Astrocyte (in vitro differentiated cells and primary cell): Measurements from ENCODE around the gene VCL. TPM values are rescaled to one million over a fixed set of nuclear protein-coding genes. Genes with fewer than 3 reads are reported as not detected.

Experiments
- DNase-seq: peaks from one replicate; pipeline ENCODE4 v3.0.0-alpha.2; 2010; ENCODE audit warnings: low read depth
- FAIRE-seq: peaks from 2 replicates; lab custom pipeline; 2011; peaks lifted over from hg19 to GRCh38; lab: Jason Lieb, UNC
- H2AFZ ChIP-seq: 2 replicates; pipeline ENCODE4 v1.6.0; 2012; ENCODE audit warnings: low read depth, low read length, inconsistent platforms
- H3K27ac ChIP-seq: 2 replicates; pipeline ENCODE4 v1.5.1; 2011; ENCODE audit warnings: low read depth, low read length, inconsistent platforms
- H3K27me3 ChIP-seq: 2 replicates; pipeline ENCODE4 v1.6.0; 2011; ENCODE audit warnings: low read length, inconsistent platforms; ENCODE audit not compliant: insufficient read depth
- H3K36me3 ChIP-seq: 2 replicates; pipeline ENCODE4 v1.5.1; 2011; ENCODE audit warnings: low read length, inconsistent platforms; ENCODE audit not compliant: insufficient read depth
- H3K4me1 ChIP-seq: 2 replicates; pipeline ENCODE4 v1.5.1; 2011; ENCODE audit warnings: low read length, inconsistent platforms; ENCODE audit not compliant: insufficient read depth
- H3K4me2 ChIP-seq: 2 replicates; pipeline ENCODE4 v1.6.0; 2012; ENCODE audit warnings: low read length, inconsistent platforms
- H3K4me3 ChIP-seq: 2 replicates; pipeline ENCODE4 v1.5.1; 2011; ENCODE audit warnings: low read depth, mild to moderate bottlenecking, low read length, inconsistent platforms; ENCODE audit not compliant: insufficient read depth
- H3K79me2 ChIP-seq: 2 replicates; pipeline ENCODE4 v1.6.0; 2012; ENCODE audit warnings: mild to moderate bottlenecking, low read length, inconsistent platforms; ENCODE audit not compliant: insufficient read depth
- H3K9ac ChIP-seq: 2 replicates; pipeline ENCODE4 v1.6.0; 2012; ENCODE audit warnings: mild to moderate bottlenecking, low read length, inconsistent platforms
- H3K9me3 ChIP-seq: 2 replicates; pipeline ENCODE4 v1.5.1; 2012; ENCODE audit warnings: low read depth, mild to moderate bottlenecking, low read length, inconsistent platforms; ENCODE audit not compliant: insufficient read depth
- H4K20me1 ChIP-seq: 2 replicates; pipeline ENCODE4 v1.6.0; 2012; ENCODE audit warnings: low read length, inconsistent platforms; ENCODE audit not compliant: insufficient read depth
- H3K27ac Mint-ChIP-seq: one replicate; pipeline ENCODE4 v1.8.0; 2021; ENCODE audit warnings: mild to moderate bottlenecking, mixed read lengths; ENCODE audit not compliant: unreplicated experiment
- H3K27me3 Mint-ChIP-seq: one replicate; pipeline ENCODE4 v1.8.0; 2021; ENCODE audit warnings: low read depth, mixed read lengths; ENCODE audit not compliant: unreplicated experiment
- H3K36me3 Mint-ChIP-seq: one replicate; pipeline ENCODE4 v1.8.0; 2021; ENCODE audit warnings: low read depth, mixed read lengths; ENCODE audit not compliant: unreplicated experiment
- H3K4me1 Mint-ChIP-seq: one replicate; pipeline ENCODE4 v1.8.0; 2021; ENCODE audit warnings: low read depth, mixed read lengths; ENCODE audit not compliant: unreplicated experiment
- H3K4me3 Mint-ChIP-seq: one replicate; pipeline ENCODE4 v1.8.0; 2021; ENCODE audit warnings: mild to moderate bottlenecking, moderate library complexity, mixed read lengths; ENCODE audit not compliant: unreplicated experiment
- H3K9me3 Mint-ChIP-seq: one replicate; pipeline ENCODE4 v1.8.0; 2021; ENCODE audit warnings: mild to moderate bottlenecking, mixed read lengths; ENCODE audit not compliant: unreplicated experiment
- EZH2 ChIP-seq: IDR thresholded peaks from 2 replicates; pipeline ENCODE4 v1.6.1; 2012; ENCODE audit warnings: mild to moderate bottlenecking, low read length, inconsistent platforms; ENCODE audit not compliant: insufficient read depth
- total RNA-seq: library from RNA; stranded (reverse); gene quantifications from 2 replicates; pipeline ENCODE4 v1.2.1, GENCODE V29; 2021
- TF ChIP-seq, protein P1 (sequence below): IDR thresholded peaks from 2 replicates; pipeline ENCODE4 v1.5.1; 2011; ENCODE audit warnings: low read depth, mild to moderate bottlenecking, inconsistent platforms, low read length, moderate library complexity; ENCODE audit not compliant: insufficient read depth

The VCL gene
- total RNA-seq, 1 donor from 2014 or later: 474 TPM

DNA sequence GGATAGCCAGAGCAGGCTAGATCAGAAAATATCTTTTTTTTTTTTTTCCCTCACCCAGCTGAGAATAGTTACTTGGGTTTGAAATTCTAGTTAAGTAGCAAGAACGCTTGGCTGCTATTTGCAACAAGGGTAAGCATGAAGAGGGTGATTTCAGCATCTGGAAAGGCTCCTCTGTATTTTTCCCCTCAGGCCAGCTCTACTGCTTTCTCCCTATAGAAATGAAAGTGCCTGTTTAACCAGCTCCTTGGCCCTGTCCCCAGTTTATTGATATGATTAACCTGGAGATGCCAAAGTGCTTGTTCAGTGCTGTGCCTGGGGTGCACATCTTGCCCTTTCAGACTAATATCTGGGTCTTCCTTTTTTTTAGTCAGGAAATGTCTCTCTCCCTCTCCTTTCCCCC is 115.6 kb downstream of the VCL start:
- no peak for DNase-seq
- Mint-ChIP-seq H3K36me3 (peaks cover 42% of the 10 kb centered on the region), H3K27me3 (no peaks in the 10 kb centered on the region), H3K9me3 (no peaks in the 10 kb centered on the region), H3K27ac (peak overlapping the region; percentile 76), H3K4me3 (no peak overlapping the region), H3K4me1 (peaks cover 7% of the 10 kb centered on the region)
- Histone ChIP-seq H3K4me1 (peaks cover 9% of the 10 kb centered on the region), H2AFZ (no peak overlapping the region), H3K36me3 (peaks cover 97% of the 10 kb centered on the region), H3K9ac (no peak overlapping the region), H3K27ac (no peak overlapping the region), H4K20me1 (peaks cover 96% of the 10 kb centered on the region), H3K27me3 (no peaks in the 10 kb centered on the region), H3K79me2 (peaks cover 75% of the 10 kb centered on the region), H3K4me2 (no peak overlapping the region), H3K4me3 (no peak overlapping the region), H3K9me3 (no peaks in the 10 kb centered on the region)
- no peak for FAIRE-seq
- TF ChIP-seq, protein P1, sequence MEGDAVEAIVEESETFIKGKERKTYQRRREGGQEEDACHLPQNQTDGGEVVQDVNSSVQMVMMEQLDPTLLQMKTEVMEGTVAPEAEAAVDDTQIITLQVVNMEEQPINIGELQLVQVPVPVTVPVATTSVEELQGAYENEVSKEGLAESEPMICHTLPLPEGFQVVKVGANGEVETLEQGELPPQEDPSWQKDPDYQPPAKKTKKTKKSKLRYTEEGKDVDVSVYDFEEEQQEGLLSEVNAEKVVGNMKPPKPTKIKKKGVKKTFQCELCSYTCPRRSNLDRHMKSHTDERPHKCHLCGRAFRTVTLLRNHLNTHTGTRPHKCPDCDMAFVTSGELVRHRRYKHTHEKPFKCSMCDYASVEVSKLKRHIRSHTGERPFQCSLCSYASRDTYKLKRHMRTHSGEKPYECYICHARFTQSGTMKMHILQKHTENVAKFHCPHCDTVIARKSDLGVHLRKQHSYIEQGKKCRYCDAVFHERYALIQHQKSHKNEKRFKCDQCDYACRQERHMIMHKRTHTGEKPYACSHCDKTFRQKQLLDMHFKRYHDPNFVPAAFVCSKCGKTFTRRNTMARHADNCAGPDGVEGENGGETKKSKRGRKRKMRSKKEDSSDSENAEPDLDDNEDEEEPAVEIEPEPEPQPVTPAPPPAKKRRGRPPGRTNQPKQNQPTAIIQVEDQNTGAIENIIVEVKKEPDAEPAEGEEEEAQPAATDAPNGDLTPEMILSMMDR: no peak
- no peak for TF ChIP-seq EZH2

DNA sequence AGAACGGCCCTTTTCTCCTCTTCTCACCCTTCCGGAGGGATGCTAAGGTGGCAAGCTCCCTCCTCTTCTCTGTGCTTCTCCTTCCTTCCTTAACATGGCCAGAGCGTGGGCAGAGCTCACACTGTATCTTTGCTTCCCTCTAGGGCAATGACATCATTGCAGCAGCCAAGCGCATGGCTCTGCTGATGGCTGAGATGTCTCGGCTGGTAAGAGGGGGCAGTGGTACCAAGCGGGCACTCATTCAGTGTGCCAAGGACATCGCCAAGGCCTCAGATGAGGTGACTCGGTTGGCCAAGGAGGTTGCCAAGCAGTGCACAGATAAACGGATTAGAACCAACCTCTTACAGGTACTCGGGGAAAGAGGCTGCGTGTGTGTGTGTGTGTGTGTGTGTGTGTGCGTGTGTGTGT is 116.1 kb downstream of the VCL start:
- DNase-seq: no peak
- peaks cover 42% of the 10 kb centered on the region for H3K36me3 Mint-ChIP-seq
- H3K9ac ChIP-seq: no peak overlapping the region
- no peak for FAIRE-seq
- no peaks in the 10 kb centered on the region for H3K9me3 Mint-ChIP-seq
- peaks cover 70% of the 10 kb centered on the region for H3K79me2 ChIP-seq
- H3K4me1 Mint-ChIP-seq: peaks cover 10% of the 10 kb centered on the region
- no peaks in the 10 kb centered on the region for H3K9me3 ChIP-seq
- peaks cover 96% of the 10 kb centered on the region for H4K20me1 ChIP-seq
- no peak overlapping the region for H3K4me3 ChIP-seq
- TF ChIP-seq EZH2: no peak
- TF ChIP-seq, protein P1: no peak
- H3K27me3 Mint-ChIP-seq: no peaks in the 10 kb centered on the region
- H3K4me3 Mint-ChIP-seq: no peak overlapping the region
- no peak overlapping the region for H3K4me2 ChIP-seq
- peaks cover 97% of the 10 kb centered on the region for H3K36me3 ChIP-seq
- H3K4me1 ChIP-seq: peaks cover 12% of the 10 kb centered on the region
- peak overlapping the region; percentile 76 for H3K27ac Mint-ChIP-seq
- no peak overlapping the region for H3K27ac ChIP-seq
- no peak overlapping the region for H2AFZ ChIP-seq
- no peaks in the 10 kb centered on the region for H3K27me3 ChIP-seq

DNA sequence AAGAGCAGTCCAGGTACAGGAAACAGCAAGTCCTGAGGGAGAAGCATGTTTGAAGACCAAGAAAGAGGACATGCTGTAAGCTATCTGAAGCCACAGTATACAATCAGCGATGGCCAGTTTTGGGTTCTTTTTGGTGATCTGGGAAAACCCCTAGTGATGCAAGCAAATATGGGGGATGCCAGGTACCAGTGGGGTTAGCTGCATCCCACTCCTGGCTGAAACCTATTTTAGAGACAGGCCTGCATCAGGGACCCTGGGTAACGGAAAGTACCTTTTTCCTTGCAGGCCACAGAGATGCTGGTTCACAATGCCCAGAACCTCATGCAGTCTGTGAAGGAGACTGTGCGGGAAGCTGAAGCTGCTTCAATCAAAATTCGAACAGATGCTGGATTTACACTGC is 119.8 kb downstream of the VCL start:
- peaks cover 12% of the 10 kb centered on the region for H3K4me1 ChIP-seq
- no peak overlapping the region for H3K4me2 ChIP-seq
- H3K27ac Mint-ChIP-seq: peak overlapping the region; percentile 48
- peaks cover 23% of the 10 kb centered on the region for H3K36me3 Mint-ChIP-seq
- H3K27me3 ChIP-seq: no peaks in the 10 kb centered on the region
- DNase-seq: no peak
- H3K27me3 Mint-ChIP-seq: no peaks in the 10 kb centered on the region
- no peak for FAIRE-seq
- no peaks in the 10 kb centered on the region for H3K9me3 ChIP-seq
- no peak overlapping the region for H3K4me3 Mint-ChIP-seq
- no peak for TF ChIP-seq EZH2
- TF ChIP-seq, protein P1: no peak
- no peak overlapping the region for H2AFZ ChIP-seq
- no peak overlapping the region for H3K9ac ChIP-seq
- peaks cover 31% of the 10 kb centered on the region for H3K4me1 Mint-ChIP-seq
- H3K27ac ChIP-seq: no peak overlapping the region
- no peaks in the 10 kb centered on the region for H3K9me3 Mint-ChIP-seq
- no peak overlapping the region for H3K4me3 ChIP-seq
- peaks cover 91% of the 10 kb centered on the region for H3K36me3 ChIP-seq
- peaks cover 33% of the 10 kb centered on the region for H3K79me2 ChIP-seq
- H4K20me1 ChIP-seq: peaks cover 84% of the 10 kb centered on the region
